HEK293 (cell line): ENCODE measurements around the gene MTCP1.

Source experiments
- ZBTB17 ChIP-seq: fragments of 450-650 bp; formaldehyde crosslinking; IDR thresholded peaks from 2 replicates; pipeline ENCODE4 v1.5.1; 2016; ENCODE audit warnings: missing biosample characterization, missing genetic modification characterization
- ZBTB7A ChIP-seq: fragments of 450-650 bp; formaldehyde crosslinking; IDR thresholded peaks from 2 replicates; pipeline ENCODE4 v1.5.1; 2016; ENCODE audit warnings: low read depth, missing biosample characterization, missing genetic modification characterization
- ZNF266 ChIP-seq: fragments of 450-650 bp; formaldehyde crosslinking; IDR thresholded peaks from 2 replicates; pipeline ENCODE4 v1.5.1; 2016; ENCODE audit warnings: missing biosample characterization, missing genetic modification characterization, low read depth
- TF ChIP-seq, protein P1 (sequence below): fragments of 450-650 bp; formaldehyde crosslinking; IDR thresholded peaks from 2 replicates; pipeline ENCODE4 v1.5.1; 2016; ENCODE audit warnings: missing biosample characterization, missing genetic modification characterization

DNA sequence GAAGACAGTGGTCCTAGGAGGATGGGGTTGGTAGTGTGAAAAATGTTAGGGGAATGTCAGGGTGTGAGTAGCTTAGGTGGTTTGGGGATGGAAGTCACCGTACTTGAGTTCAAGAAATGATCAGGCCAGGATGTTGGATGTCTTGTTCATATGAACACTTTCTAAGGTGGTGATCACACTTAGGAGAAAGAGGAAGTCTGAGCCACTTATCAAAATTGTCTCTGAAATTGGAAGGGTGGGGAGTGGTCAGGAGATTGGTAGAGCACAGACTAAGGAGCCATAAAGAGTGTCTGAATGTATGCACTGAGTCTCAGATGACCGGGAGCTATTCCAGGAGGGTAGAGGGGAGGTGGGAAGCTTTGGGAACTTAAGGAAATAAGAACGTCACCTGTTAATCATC lies 17.3 kb downstream of the MTCP1 start:
- TF ChIP-seq, protein P1, sequence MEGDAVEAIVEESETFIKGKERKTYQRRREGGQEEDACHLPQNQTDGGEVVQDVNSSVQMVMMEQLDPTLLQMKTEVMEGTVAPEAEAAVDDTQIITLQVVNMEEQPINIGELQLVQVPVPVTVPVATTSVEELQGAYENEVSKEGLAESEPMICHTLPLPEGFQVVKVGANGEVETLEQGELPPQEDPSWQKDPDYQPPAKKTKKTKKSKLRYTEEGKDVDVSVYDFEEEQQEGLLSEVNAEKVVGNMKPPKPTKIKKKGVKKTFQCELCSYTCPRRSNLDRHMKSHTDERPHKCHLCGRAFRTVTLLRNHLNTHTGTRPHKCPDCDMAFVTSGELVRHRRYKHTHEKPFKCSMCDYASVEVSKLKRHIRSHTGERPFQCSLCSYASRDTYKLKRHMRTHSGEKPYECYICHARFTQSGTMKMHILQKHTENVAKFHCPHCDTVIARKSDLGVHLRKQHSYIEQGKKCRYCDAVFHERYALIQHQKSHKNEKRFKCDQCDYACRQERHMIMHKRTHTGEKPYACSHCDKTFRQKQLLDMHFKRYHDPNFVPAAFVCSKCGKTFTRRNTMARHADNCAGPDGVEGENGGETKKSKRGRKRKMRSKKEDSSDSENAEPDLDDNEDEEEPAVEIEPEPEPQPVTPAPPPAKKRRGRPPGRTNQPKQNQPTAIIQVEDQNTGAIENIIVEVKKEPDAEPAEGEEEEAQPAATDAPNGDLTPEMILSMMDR (tag by site-specific recombination): no peak
- TF ChIP-seq ZBTB7A (tag by site-specific recombination): no peak
- TF ChIP-seq ZNF266 (tag by site-specific recombination): no peak
- TF ChIP-seq ZBTB17 (tag by site-specific recombination): no peak
